Measurements from ENCODE around the gene UBAC2.

Gene UBAC2

GRCh38 chr13:99356262-99357091 is 155.8 kb downstream of the UBAC2 start:
- Histone ChIP-seq H3K4me3 (ENCODE audit: low read length) (no peak overlapping the region), H3K36me3 (ENCODE audit: control insufficient read depth, insufficient read depth, low read length) (peaks cover 5% of the 10 kb centered on the region), H3K9ac (ENCODE audit: low read length) (no peak overlapping the region), H3K27me3 (ENCODE audit: control insufficient read depth, insufficient read depth, low read length) (no peaks in the 10 kb centered on the region), H3K9me3 (ENCODE audit: control insufficient read depth, low read length) (no peaks in the 10 kb centered on the region), H3K4me1 (ENCODE audit: control insufficient read depth, insufficient read depth, low read length) (peaks cover 19% of the 10 kb centered on the region)

- no peak overlapping the region for H3K9ac ChIP-seq (ENCODE audit: low read length)
Observed at GRCh38 chr13:99357131-99357596, 156.5 kb downstream of the UBAC2 start.

GRCh38 chr13:99357941-99358340 is 157.3 kb downstream of the UBAC2 start:
- Histone ChIP-seq H3K9ac (ENCODE audit: low read length) (no peak overlapping the region), H3K36me3 (ENCODE audit: control insufficient read depth, insufficient read depth, low read length) (peaks cover 5% of the 10 kb centered on the region), H3K4me3 (ENCODE audit: low read length) (no peak overlapping the region), H3K9me3 (ENCODE audit: control insufficient read depth, low read length) (no peaks in the 10 kb centered on the region), H3K27me3 (ENCODE audit: control insufficient read depth, insufficient read depth, low read length) (no peaks in the 10 kb centered on the region), H3K4me1 (ENCODE audit: control insufficient read depth, insufficient read depth, low read length) (peaks cover 19% of the 10 kb centered on the region)

More at GRCh38 chr13:99357131-99357596, 156.5 kb downstream of the UBAC2 start:
- no peak overlapping the region for H3K4me3 ChIP-seq (ENCODE audit: low read length)
- no peaks in the 10 kb centered on the region for H3K27me3 ChIP-seq (ENCODE audit: control insufficient read depth, insufficient read depth, low read length)
- peaks cover 19% of the 10 kb centered on the region for H3K4me1 ChIP-seq (ENCODE audit: control insufficient read depth, insufficient read depth, low read length)
- H3K36me3 ChIP-seq (ENCODE audit: control insufficient read depth, insufficient read depth, low read length) = peaks cover 5% of the 10 kb centered on the region
- H3K9me3 ChIP-seq (ENCODE audit: control insufficient read depth, low read length) = no peaks in the 10 kb centered on the region

GRCh38 chr13:99359528-99359927 is 158.9 kb downstream of the UBAC2 start:
- no peak overlapping the region for H3K4me3 ChIP-seq (ENCODE audit: low read length)
- H3K27me3 ChIP-seq (ENCODE audit: control insufficient read depth, insufficient read depth, low read length) = no peaks in the 10 kb centered on the region
- H3K4me1 ChIP-seq (ENCODE audit: control insufficient read depth, insufficient read depth, low read length) = peaks cover 19% of the 10 kb centered on the region
- no peaks in the 10 kb centered on the region for H3K9me3 ChIP-seq (ENCODE audit: control insufficient read depth, low read length)
- H3K9ac ChIP-seq (ENCODE audit: low read length) = no peak overlapping the region
- H3K36me3 ChIP-seq (ENCODE audit: control insufficient read depth, insufficient read depth, low read length) = peaks cover 5% of the 10 kb centered on the region

- H3K36me3 ChIP-seq (ENCODE audit: control insufficient read depth, insufficient read depth, low read length) = peaks cover 5% of the 10 kb centered on the region
- H3K27me3 ChIP-seq (ENCODE audit: control insufficient read depth, insufficient read depth, low read length) = no peaks in the 10 kb centered on the region
- no peak overlapping the region for H3K4me3 ChIP-seq (ENCODE audit: low read length)
Observed at GRCh38 chr13:99360696-99361095, 160.0 kb downstream of the UBAC2 start.

GRCh38 chr13:99361197-99361596 is 160.5 kb downstream of the UBAC2 start:
- Histone ChIP-seq H3K4me1 (ENCODE audit: control insufficient read depth, insufficient read depth, low read length) (peaks cover 15% of the 10 kb centered on the region), H3K4me3 (ENCODE audit: low read length) (no peak overlapping the region), H3K9me3 (ENCODE audit: control insufficient read depth, low read length) (no peaks in the 10 kb centered on the region), H3K36me3 (ENCODE audit: control insufficient read depth, insufficient read depth, low read length) (peaks cover 5% of the 10 kb centered on the region), H3K27me3 (ENCODE audit: control insufficient read depth, insufficient read depth, low read length) (no peaks in the 10 kb centered on the region), H3K9ac (ENCODE audit: low read length) (no peak overlapping the region)

More at GRCh38 chr13:99360696-99361095, 160.0 kb downstream of the UBAC2 start:
- H3K9me3 ChIP-seq (ENCODE audit: control insufficient read depth, low read length) = no peaks in the 10 kb centered on the region
- H3K9ac ChIP-seq (ENCODE audit: low read length) = no peak overlapping the region
- H3K4me1 ChIP-seq (ENCODE audit: control insufficient read depth, insufficient read depth, low read length) = peaks cover 17% of the 10 kb centered on the region

GRCh38 chr13:99362362-99362761 is 161.7 kb downstream of the UBAC2 start:
- peaks cover 5% of the 10 kb centered on the region for H3K4me1 ChIP-seq (ENCODE audit: control insufficient read depth, insufficient read depth, low read length)
- H3K9ac ChIP-seq (ENCODE audit: low read length) = no peak overlapping the region
- H3K27me3 ChIP-seq (ENCODE audit: control insufficient read depth, insufficient read depth, low read length) = no peaks in the 10 kb centered on the region
- H3K4me3 ChIP-seq (ENCODE audit: low read length) = no peak overlapping the region
- no peaks in the 10 kb centered on the region for H3K36me3 ChIP-seq (ENCODE audit: control insufficient read depth, insufficient read depth, low read length)
- no peaks in the 10 kb centered on the region for H3K9me3 ChIP-seq (ENCODE audit: control insufficient read depth, low read length)

GRCh38 chr13:99363391-99363790 is 162.7 kb downstream of the UBAC2 start:
- no peaks in the 10 kb centered on the region for H3K9me3 ChIP-seq (ENCODE audit: control insufficient read depth, low read length)
- H3K4me3 ChIP-seq (ENCODE audit: low read length) = no peak overlapping the region
- no peaks in the 10 kb centered on the region for H3K36me3 ChIP-seq (ENCODE audit: control insufficient read depth, insufficient read depth, low read length)
- H3K27me3 ChIP-seq (ENCODE audit: control insufficient read depth, insufficient read depth, low read length) = no peaks in the 10 kb centered on the region
- no peak overlapping the region for H3K9ac ChIP-seq (ENCODE audit: low read length)
- H3K4me1 ChIP-seq (ENCODE audit: control insufficient read depth, insufficient read depth, low read length) = no peaks in the 10 kb centered on the region

- Histone ChIP-seq H3K9me3 (ENCODE audit: control insufficient read depth, low read length) (no peaks in the 10 kb centered on the region), H3K4me1 (ENCODE audit: control insufficient read depth, insufficient read depth, low read length) (no peaks in the 10 kb centered on the region)
Observed at GRCh38 chr13:99363949-99364348, 163.3 kb downstream of the UBAC2 start.

GRCh38 chr13:99366075-99366987 is 165.7 kb downstream of the UBAC2 start:
- H3K27me3 ChIP-seq (ENCODE audit: control insufficient read depth, insufficient read depth, low read length) = no peaks in the 10 kb centered on the region
- H3K4me1 ChIP-seq (ENCODE audit: control insufficient read depth, insufficient read depth, low read length) = no peaks in the 10 kb centered on the region
- no peaks in the 10 kb centered on the region for H3K36me3 ChIP-seq (ENCODE audit: control insufficient read depth, insufficient read depth, low read length)
- H3K9me3 ChIP-seq (ENCODE audit: control insufficient read depth, low read length) = no peaks in the 10 kb centered on the region
- H3K4me3 ChIP-seq (ENCODE audit: low read length) = no peak overlapping the region
- no peak overlapping the region for H3K9ac ChIP-seq (ENCODE audit: low read length)

More at GRCh38 chr13:99363949-99364348, 163.3 kb downstream of the UBAC2 start:
- Histone ChIP-seq H3K9ac (ENCODE audit: low read length) (no peak overlapping the region), H3K36me3 (ENCODE audit: control insufficient read depth, insufficient read depth, low read length) (no peaks in the 10 kb centered on the region), H3K27me3 (ENCODE audit: control insufficient read depth, insufficient read depth, low read length) (no peaks in the 10 kb centered on the region), H3K4me3 (ENCODE audit: low read length) (no peak overlapping the region)

- H3K4me1 ChIP-seq (ENCODE audit: control insufficient read depth, insufficient read depth, low read length) = no peaks in the 10 kb centered on the region
Observed at GRCh38 chr13:99367106-99367616, 166.5 kb downstream of the UBAC2 start.

More at GRCh38 chr13:99367106-99367616, 166.5 kb downstream of the UBAC2 start:
- no peak overlapping the region for H3K9ac ChIP-seq (ENCODE audit: low read length)
- no peaks in the 10 kb centered on the region for H3K36me3 ChIP-seq (ENCODE audit: control insufficient read depth, insufficient read depth, low read length)
- H3K4me3 ChIP-seq (ENCODE audit: low read length) = no peak overlapping the region
- H3K27me3 ChIP-seq (ENCODE audit: control insufficient read depth, insufficient read depth, low read length) = no peaks in the 10 kb centered on the region
- no peaks in the 10 kb centered on the region for H3K9me3 ChIP-seq (ENCODE audit: control insufficient read depth, low read length)
